Esophagus muscularis mucosa (tissue), 4 donors: Measurements from ENCODE around the gene RNF14. TPM values are rescaled to one million over a fixed set of nuclear protein-coding genes. Genes with fewer than 3 reads are reported as not detected.

Experiments
- DNase-seq: peaks from one replicate; pipeline ENCODE4 v3.0.0-alpha.2; 2017; ENCODE audit errors: extremely low spot score
- H3K27ac ChIP-seq, 4 donors: fragments of 200-600 bp; sonication (generic); replicated peaks in 1 of 4; 1 replicate in 3 of 4; 2 replicates in 1 of 4; pipeline ENCODE4 v1.5.1; 2016 to 2019; ENCODE audit warnings: mild to moderate bottlenecking in 1 of 4
- H3K27me3 ChIP-seq, 4 donors: fragments of 200-600 bp; sonication (generic); one replicate each; pipeline versions ENCODE4 v1.5.1 to v1.6.0; 2016 to 2019
- H3K36me3 ChIP-seq, 4 donors: fragments of 200-600 bp; sonication (generic); one replicate each; pipeline ENCODE4 v1.5.1; 2016 to 2019
- H3K4me1 ChIP-seq, 4 donors: fragments of 200-600 bp; sonication (generic); one replicate each; pipeline ENCODE4 v1.5.1; 2016 to 2019
- H3K4me3 ChIP-seq, 4 donors: fragments of 200-600 bp; sonication (generic); 1 replicate in 2 of 4; 2 replicates in 2 of 4; pipeline ENCODE4 v1.5.1; 2016 to 2019; ENCODE audit warnings: mild to moderate bottlenecking in 4 of 4, moderate library complexity in 1 of 4
- H3K9me3 ChIP-seq, 4 donors: fragments of 200-600 bp; sonication (generic); 1 replicate in 3 of 4; 2 replicates in 1 of 4; pipeline ENCODE4 v1.5.1; 2016 to 2019
- EP300 ChIP-seq: sonication (generic); formaldehyde crosslinking; IDR thresholded peaks from one replicate; pipeline ENCODE4 v1.6.1; 2017; ENCODE audit warnings: antibody characterized with exemption
- POLR2A ChIP-seq: fragments of 450-650 bp; IDR thresholded peaks from one replicate; pipeline ENCODE4 v1.6.1; 2017; ENCODE audit warnings: antibody characterized with exemption, moderate library complexity, mild to moderate bottlenecking, low read depth
- POLR2AphosphoS5 ChIP-seq, 2 donors: sonication (generic); formaldehyde crosslinking; IDR thresholded peaks; one replicate each; pipeline ENCODE4 v1.6.1; 2017; ENCODE audit warnings: antibody characterized with exemption in 2 of 2
- WGBS: methylation state at CpG from one replicate; pipeline ENCODE4 v1.1.5; 2018; 5-methylcytosine and 5-hydroxymethylcytosine counted together
- intact Hi-C: fragments of 100-400 bp; cut with DNase I; formaldehyde crosslinking; loops from one replicate; pipeline ENCODE4 v1.15.1; 2023
- total RNA-seq, 4 donors: library from RNA; depleted of rRNA; stranded (reverse); fragments of >200 nt; gene quantifications; one replicate each; pipeline versions ENCODE4 v1.1.0 to v1.2.1, GENCODE V29; 2016
- TF ChIP-seq, protein P1 (sequence below), 3 experiments: fragments of 200-600 bp in 2 of 3; fragments of 450-650 bp in 1 of 3; sonication (generic) in 2 of 3; IDR thresholded peaks; one replicate each; pipeline ENCODE4 v1.5.1; 2017 to 2019; ENCODE audit warnings: antibody characterized with exemption in 3 of 3, mild to moderate bottlenecking in 2 of 3, moderate library complexity in 1 of 3

RNF14 gene
- total RNA-seq, 4 donors from 2014 or later, result 65.8 to 94.1 (median 72.6) TPM

DNA sequence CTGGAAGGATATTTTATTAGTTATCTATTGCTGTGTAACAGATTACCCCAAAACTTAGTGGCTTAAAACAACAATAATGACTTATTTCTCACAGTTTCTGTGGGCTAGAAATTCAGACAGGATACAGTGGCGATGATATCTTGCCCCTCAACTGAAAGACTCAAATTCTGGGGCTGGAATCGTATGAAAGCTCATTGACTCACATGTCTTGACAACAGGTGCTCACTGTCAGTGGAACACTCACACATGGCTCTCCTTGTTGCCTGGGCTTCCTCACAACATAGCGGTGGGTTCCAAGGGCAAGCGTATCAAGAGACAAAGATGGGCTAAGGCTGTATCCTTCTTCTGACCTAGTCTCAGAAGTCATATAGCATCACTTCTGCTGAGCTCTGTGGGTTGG is 47.7 kb downstream of the RNF14 start:
- H3K4me1 ChIP-seq, result peaks cover 8 to 36% (median 27%) of the 10 kb centered on the region in 4 donors
- DNase-seq, result no peak
- intact Hi-C loops, result loop anchor here (1.0 kb wide), 1 partner anchor 93 kb away; no protein-coding TSS in a partner anchor
- H3K27ac ChIP-seq, result peak overlapping the region in 2 of 4 donors; percentile 32 to 38
- H3K9me3 ChIP-seq, result peaks cover 0 to 8% (median 0%) of the 10 kb centered on the region in 4 donors
- no peaks in the 10 kb centered on the region for H3K36me3 ChIP-seq
- no peak overlapping the region for H3K4me3 ChIP-seq
- TF ChIP-seq POLR2A, result no peak
- TF ChIP-seq, protein P1, sequence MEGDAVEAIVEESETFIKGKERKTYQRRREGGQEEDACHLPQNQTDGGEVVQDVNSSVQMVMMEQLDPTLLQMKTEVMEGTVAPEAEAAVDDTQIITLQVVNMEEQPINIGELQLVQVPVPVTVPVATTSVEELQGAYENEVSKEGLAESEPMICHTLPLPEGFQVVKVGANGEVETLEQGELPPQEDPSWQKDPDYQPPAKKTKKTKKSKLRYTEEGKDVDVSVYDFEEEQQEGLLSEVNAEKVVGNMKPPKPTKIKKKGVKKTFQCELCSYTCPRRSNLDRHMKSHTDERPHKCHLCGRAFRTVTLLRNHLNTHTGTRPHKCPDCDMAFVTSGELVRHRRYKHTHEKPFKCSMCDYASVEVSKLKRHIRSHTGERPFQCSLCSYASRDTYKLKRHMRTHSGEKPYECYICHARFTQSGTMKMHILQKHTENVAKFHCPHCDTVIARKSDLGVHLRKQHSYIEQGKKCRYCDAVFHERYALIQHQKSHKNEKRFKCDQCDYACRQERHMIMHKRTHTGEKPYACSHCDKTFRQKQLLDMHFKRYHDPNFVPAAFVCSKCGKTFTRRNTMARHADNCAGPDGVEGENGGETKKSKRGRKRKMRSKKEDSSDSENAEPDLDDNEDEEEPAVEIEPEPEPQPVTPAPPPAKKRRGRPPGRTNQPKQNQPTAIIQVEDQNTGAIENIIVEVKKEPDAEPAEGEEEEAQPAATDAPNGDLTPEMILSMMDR (IDR thresholded peaks at IDR 0.05), result no peak
- TF ChIP-seq POLR2AphosphoS5 (IDR thresholded peaks at IDR 0.05), result no peak
- TF ChIP-seq EP300, result no peak
- no peaks in the 10 kb centered on the region for H3K27me3 ChIP-seq
- WGBS, result 63% methylated on average over 4 of the region's 4 CpGs

DNA sequence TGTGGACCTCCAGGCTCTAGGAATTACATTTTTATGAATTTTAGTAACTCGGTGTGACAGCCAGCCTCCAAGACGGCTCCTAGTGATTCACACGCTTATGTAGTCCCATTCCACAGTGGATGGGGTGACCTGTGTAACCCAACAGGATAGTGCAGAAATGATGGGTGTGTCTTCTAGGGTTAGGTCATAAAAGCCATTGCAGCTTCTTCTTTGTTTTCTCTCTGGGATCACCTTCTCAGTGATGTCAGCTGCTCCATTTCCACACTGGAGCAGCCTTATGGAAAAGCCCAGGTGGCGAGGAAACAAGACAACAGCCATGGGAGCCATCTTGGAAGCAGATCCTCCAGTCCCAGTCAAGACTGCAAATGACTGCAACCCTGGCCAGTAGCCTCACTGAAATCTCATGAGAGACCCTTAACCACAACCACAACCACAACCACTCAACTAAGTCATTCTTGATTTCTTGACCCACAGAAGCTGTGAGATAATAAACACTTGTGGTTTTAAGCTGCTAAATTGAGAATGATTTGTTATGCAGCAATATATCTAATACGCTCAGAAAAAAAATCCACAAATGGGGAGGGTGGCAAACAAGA is 49.0 kb downstream of the RNF14 start:
- Histone ChIP-seq H3K36me3 (no peaks in the 10 kb centered on the region), H3K27ac (no peak overlapping the region), H3K4me1 (peaks cover 8 to 27% (median 17%) of the 10 kb centered on the region in 4 donors), H3K27me3 (no peaks in the 10 kb centered on the region), H3K4me3 (no peak overlapping the region), H3K9me3 (peaks cover 0 to 8% (median 0%) of the 10 kb centered on the region in 4 donors)
- WGBS, result 91% methylated on average over 4 of the region's 5 CpGs
- intact Hi-C loops, result no loop called here
- no peak for TF ChIP-seq POLR2A
- TF ChIP-seq, protein P1 (IDR thresholded peaks at IDR 0.05), result no peak
- TF ChIP-seq POLR2AphosphoS5 (IDR thresholded peaks at IDR 0.05), result no peak
- TF ChIP-seq EP300, result no peak
- no peak for DNase-seq

DNA sequence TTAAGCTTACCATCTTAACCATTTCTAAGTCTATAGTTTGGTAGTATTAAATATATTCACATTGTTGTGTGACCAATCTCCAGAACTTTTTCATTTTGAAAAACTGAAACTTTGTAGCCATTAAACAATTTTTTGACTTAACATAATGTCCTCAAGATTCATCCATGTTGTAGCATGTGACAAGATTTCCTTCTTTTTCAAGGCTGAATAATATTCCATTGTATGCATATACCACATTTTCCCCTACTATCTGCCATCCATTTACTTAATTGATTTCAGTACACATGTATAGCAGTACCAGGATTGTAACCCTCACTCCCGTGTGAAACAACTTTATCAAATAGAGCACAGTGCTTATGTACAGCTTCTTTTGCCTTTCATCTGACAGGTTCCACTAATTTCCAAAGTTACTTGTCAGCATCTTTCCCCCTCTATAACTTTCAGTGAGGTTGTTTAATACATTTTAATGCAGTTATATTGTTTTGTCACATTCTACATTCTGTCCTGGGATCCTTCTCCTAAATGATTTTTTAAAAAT is 51.3 kb downstream of the RNF14 start:
- intact Hi-C loops, result no loop called here
- WGBS, result 89% methylated on average over 1 of the region's 1 CpG

DNA sequence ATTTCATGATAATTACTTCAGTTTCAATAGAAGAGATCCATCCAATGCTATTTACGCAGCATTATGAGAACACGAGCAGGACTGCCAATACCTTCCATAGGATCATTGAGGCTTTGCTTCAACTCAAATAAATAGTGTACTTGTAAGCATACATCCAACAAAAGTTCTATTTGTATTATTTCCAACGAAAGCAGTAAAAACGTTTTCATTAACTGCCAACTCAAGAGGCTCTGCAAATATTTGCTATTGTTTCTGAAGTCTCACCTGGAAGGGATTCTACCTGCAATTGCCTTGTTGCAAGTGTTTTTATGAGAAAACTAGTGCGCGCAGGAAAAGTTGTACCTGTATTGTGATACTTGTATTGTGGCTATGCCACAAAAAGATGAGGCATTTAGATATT is 54.9 kb downstream of the RNF14 start:
- 88% methylated on average over 6 of the region's 6 CpGs for WGBS
- intact Hi-C loops, result no loop called here
- TF ChIP-seq EP300 (no peak), POLR2A (no peak)
- TF ChIP-seq, protein P1 (IDR thresholded peaks at IDR 0.05), result no peak
- no peak for DNase-seq
- Histone ChIP-seq H3K36me3 (no peaks in the 10 kb centered on the region), H3K4me1 (peaks cover 3 to 9% (median 6%) of the 10 kb centered on the region in 4 donors), H3K9me3 (peaks cover 0 to 8% (median 0%) of the 10 kb centered on the region in 4 donors), H3K4me3 (no peak overlapping the region), H3K27me3 (no peaks in the 10 kb centered on the region), H3K27ac (no peak overlapping the region)

More for the DNA sequence above, 51.3 kb downstream of the RNF14 start:
- no peaks in the 10 kb centered on the region for H3K36me3 ChIP-seq
- H3K27ac ChIP-seq, result no peak overlapping the region
- H3K4me1 ChIP-seq, result peaks cover 0 to 12% (median 3%) of the 10 kb centered on the region in 4 donors
- no peak for DNase-seq
- H3K4me3 ChIP-seq, result no peak overlapping the region
- TF ChIP-seq, protein P1 (IDR thresholded peaks at IDR 0.05), result no peak
- TF ChIP-seq POLR2A (no peak), EP300 (no peak), POLR2AphosphoS5 (IDR thresholded peaks at IDR 0.05) (no peak)
- H3K9me3 ChIP-seq, result peaks cover 0 to 8% (median 0%) of the 10 kb centered on the region in 4 donors
- no peaks in the 10 kb centered on the region for H3K27me3 ChIP-seq
